SKM-1 treated with dmso at 0.1 percent for 144 hours (cell line): Measurements from ENCODE around the gene TENT4A.

Source experiments
- DNase-seq: peaks from one replicate; lab custom pipeline; 2025; ENCODE audit not compliant: unreplicated experiment; lab: John Stamatoyannopoulos, UW

TENT4A gene

GRCh38 chr5:6700074-6700684, 13.1 kb upstream of the TENT4A start:
- no peak for DNase-seq

- DNase-seq: no peak
Measured at GRCh38 chr5:6700685-6701355, 12.4 kb upstream of the TENT4A start.

DNA sequence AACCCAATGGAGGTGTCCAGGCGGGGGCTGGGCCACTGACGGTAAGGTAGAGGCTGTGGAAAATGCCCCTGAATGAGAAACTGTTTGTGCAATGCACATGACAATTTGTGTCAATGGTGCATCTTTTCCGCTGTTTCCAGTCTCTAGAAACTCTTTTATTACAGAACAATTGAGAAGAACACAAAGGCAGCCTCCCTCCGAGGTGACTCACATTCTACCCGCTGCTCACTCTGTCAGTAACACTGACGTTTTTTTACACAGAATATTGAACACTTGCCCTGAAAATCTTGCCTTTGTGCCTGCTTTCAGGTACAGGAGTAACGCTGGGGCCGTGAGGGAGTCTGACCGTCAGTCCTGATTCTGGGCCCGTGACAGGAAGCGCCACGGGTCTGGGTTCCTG, 11.7 kb upstream of the TENT4A start:
- no peak for DNase-seq

DNA sequence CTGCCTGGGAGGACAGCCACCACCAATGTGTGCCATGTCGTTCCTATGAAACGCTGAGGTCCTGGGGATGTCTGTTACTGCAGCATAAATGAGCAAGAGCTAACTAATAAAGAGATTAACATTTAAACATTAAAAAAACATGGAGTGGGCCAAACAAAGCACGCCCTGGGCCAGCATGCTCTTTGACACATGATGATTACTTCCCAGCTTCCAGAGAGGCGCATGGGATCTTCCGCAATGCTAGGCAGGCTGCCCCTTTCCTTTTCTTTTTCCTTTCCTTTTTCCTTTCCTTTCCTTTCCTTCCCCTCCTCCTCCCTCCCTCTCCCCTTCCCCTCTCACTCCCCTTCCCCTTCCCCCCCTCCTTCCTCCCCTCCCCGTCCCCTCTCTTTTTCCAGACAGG, 10.6 kb upstream of the TENT4A start:
- no peak for DNase-seq

- DNase-seq: peak; percentile 4
Measured at GRCh38 chr5:6703806-6704205, 9.4 kb upstream of the TENT4A start.

GRCh38 chr5:6704361-6704851, 8.8 kb upstream of the TENT4A start:
- DNase-seq: no peak

DNA sequence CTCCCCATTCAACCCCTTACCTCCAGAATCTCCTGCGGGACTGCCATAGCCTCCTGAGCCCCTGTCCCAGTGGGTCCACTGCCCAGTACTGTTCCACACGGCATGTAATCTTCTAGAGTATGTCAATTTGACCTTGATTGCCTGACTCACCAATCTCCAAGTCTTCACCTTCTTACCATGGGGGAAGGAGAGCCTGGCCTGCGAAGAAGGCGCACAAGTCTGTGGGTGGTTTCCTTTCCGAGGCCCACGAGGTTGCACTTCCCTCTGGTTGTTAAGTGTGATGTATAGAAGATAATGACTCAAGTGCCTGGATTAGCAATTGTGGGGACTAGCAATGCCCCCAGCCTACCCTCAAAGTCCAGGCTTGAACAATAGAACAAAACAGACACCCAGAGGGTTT, 8.1 kb upstream of the TENT4A start:
- no peak for DNase-seq

DNA sequence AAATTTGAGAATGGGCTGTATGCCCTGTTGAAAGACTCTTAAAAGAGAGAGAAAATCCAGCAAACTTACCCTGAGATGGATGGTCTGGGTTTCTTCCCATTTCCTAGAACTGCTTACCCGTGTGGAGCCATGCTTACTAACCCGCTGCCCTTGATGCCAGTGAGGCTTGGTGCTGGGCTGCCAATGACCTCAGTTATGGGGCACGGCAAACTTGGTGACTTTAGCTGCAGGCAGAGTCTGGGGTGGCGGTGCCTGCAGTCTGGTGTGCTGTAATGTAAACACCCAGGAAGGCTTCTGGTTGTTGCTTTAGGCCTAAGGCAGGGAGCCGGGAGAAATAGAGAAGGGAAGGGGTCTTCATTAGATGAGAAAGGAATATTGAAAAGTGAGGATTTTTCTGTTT, 7.3 kb upstream of the TENT4A start:
- no peak for DNase-seq

- no peak for DNase-seq
Measured at GRCh38 chr5:6707852-6708251, 5.4 kb upstream of the TENT4A start.

- no peak for DNase-seq
Measured at GRCh38 chr5:6708814-6709213, 4.4 kb upstream of the TENT4A start.

DNA sequence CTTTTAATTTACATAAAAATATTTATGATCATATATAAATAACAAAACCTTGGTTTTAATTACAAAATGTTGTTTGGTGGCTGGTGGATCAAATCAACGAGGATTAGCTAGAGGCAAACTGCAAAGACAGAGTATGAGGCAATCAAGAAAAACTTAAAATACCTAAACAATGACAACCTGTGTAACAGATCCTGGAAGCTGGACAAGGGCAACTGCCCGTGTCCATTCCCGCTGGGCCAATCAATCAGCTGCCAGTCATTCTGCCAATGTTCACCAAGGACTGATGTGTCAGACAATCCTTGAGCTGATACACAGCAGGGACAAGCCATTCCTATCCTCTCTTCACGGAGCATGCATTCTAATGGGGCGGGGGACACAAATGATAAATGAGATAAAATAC, 3.2 kb upstream of the TENT4A start:
- DNase-seq: no peak

DNA sequence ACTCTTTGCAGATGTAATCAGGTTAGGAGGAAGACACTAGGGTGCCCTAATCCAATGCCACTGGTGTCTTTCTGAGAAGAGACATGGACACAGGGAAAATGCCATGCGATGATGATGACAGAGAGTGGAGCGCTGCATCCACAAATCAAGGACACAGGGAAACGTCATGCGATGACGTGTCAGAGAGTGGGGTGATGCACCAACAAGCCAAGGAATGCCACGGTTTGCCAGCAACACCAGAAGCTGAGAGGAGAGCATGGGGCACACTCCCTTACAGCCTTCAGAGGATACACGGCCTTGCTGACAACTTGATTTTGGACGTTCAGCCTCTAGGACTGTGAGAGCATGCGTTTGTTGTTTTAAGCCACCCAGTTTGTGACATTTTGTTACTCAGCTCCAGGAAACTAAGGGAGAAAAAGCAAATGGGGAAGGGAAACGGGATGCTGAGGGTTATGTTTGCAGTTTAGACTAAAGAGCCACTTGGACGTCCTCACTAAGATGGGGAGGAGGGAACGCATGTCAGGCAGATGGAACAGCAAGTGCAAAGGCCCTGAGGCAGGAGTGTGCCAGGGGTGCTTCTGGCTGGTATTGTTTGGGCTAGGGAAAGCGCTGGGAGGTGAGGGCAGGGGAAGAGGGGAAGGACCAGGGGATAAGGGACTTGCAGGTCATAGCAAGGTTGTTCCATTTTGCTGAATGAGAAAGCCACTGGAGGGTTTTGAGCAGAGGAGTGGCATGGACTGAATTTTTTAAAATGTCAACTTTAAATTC, 2.5 kb upstream of the TENT4A start:
- DNase-seq: no peak

GRCh38 chr5:6711409-6712141, 1.7 kb upstream of the TENT4A start:
- DNase-seq: no peak

- DNase-seq: peak; percentile 33
Measured at GRCh38 chr5:6712142-6712576, 1.1 kb upstream of the TENT4A start.

DNA sequence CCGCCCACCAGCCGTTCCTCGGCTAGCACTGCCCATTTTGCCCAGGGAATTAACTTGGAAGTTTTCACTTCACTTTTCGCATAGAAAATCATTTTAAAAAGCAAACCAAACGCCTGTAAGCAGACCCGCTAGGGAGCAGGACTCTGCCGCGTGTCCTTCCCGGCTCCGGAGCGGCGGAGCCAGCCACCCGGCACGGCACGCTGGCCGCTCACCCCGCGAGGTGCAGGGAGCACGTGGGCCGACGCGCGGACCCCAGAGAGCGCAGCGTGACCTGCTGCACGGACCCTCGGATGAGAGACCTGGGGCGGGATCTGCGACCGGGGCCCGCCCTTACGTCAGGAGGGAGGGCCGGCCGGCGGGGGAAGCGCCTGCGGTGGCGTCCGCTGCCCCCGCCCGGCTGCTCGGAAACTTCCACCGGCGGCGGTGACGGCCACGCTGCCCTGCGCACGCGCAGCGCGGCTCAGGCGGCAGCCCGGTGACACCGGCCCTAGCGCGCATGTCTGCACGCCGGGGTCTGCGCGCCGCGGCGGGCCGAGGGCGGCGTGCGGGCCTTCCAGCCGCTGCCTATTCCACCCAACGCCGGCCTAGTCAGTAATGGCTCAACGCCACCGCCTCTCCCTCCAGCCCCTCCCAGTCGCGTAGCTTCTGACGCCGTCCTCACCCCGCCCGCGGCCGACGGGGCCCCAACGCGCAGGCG, 507 bp upstream of the TENT4A start:
- peak; percentile 86 for DNase-seq

DNA sequence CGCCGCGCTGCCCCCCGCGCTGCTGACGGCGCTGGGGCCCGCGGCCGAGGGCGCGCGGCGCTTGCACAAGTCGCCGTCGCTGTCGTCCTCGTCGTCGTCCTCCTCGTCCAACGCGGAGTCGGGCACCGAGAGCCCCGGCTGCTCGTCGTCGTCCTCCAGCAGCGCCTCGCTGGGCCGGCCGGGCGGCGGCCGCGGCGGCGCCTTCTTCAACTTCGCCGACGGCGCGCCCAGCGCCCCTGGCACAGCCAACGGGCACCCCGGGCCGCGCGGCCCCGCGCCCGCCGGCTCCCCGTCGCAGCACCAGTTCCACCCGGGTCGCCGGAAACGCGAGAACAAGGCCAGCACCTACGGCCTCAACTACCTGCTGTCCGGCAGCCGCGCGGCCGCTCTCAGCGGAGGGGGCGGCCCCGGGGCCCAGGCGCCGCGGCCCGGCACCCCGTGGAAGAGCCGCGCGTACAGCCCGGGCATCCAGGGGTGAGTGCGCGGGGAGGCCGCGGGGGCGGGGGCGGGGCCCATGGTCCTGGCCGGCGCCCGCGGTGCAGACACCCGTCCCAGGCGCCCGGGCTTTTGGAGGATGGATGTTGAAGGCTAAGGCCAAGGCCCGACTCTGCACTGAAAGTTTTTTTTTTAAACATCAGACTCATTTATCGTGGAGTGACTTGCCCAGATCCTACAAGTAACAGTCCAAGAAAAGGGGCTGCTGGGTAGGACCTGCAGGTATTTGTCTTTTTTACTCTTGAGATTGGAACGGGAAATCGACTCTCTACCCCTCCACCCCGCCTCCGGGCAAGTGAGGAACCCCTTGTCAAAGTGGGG, 1.2 kb downstream of the TENT4A start:
- peak; percentile 2 for DNase-seq

DNA sequence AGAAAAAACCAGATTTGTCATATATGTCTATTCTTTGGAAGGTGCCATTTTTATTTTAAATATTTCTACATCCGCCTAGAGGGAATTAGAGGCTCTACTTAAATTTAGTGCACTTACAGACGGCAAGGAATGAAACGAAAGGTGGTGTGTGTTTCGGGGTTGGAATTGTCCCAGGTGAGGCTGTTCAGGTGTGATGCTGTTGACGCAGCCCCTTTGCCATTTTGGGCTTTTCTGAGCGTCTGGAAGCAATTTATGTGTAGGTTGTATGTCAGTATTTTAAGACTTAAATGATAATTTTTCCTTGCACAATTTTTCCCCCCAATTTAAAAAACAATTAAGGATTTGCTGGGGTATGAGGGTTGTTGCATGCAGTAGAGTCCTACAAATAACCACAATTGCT, 2.0 kb downstream of the TENT4A start:
- no peak for DNase-seq

GRCh38 chr5:6715758-6716628, 2.8 kb downstream of the TENT4A start:
- DNase-seq: no peak

DNA sequence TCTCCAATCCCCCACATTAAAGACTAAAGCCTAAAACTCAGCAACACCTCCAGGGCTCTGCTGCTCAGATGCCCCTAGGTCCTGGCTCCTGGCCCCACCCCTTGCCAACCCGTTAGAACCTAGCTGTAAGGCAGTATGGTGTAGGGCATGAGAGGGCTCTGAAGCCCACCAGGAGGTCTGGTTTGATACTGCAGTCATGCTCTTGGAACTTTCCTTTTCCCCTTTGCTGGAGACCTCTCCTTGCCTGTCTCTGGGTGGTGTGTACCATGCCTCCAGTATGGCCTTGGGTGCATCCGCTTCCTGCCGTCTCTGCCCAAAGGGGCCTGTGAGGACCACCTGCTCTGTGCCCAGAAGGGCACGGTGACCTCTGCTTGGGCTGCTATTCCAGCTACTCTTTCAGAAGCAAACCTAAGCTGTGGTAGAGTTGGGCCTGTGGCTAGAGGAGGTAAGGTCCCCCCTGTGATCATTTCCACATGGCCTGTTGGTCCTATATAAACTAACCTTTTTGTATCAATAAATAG, 3.5 kb downstream of the TENT4A start:
- no peak for DNase-seq
